Stimulated activated CD4-positive, alpha-beta T cell treated with anti-CD3 and anti-CD28 coated beads, Interleukin-1b, Interleukin-23, amount 100 ng/mL, for 4 hours (primary cell): ENCODE results near the gene IGF2R.

Source experiments
- DNase-seq, 2 donors: peaks; one replicate each; pipeline ENCODE4 v3.0.0-alpha.2; 2020; ENCODE audit warnings: low read depth in 2 of 2

The IGF2R gene

DNA sequence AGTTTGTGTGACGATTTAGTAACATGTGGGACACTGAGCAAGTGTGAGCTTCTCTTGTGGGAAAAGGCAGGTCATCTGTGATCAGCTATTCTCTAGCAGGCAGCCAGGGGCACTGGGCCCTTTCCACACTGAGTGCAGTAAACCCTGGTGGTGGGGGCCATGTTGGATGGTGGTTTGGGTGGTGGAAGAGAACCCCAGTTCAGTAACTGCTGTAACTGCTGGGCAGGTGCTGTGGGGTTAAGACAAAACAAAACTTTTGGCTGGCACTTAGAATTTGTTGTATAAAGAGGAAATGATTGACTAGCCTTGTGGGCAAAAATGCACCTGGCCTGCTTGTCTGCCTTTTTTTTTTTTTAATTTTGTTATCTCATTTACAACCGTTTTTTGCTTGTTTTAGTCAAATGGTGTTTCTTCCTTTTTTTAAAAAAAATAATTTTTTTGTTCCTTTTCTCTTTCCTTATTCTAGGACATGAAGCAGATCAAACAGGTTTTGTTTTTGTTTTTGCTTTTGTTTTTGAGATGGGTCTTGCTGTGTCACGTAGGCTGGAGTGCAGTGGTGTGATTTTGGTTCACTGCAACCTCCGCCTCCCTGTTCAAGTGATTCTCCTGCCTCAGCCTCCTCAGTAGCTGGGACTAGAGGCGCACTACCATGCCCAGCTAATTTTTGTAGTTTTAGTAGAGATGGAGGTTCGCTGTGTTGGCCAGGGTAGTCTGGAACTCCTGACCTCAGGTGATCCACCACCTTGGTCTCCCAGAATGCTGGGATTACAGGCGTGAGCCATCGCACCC is 59.8 kb downstream of the IGF2R start:
- no peak for DNase-seq

GRCh38 chr6:160029525-160029924 is 60.6 kb downstream of the IGF2R start:
- DNase-seq: no peak

DNA sequence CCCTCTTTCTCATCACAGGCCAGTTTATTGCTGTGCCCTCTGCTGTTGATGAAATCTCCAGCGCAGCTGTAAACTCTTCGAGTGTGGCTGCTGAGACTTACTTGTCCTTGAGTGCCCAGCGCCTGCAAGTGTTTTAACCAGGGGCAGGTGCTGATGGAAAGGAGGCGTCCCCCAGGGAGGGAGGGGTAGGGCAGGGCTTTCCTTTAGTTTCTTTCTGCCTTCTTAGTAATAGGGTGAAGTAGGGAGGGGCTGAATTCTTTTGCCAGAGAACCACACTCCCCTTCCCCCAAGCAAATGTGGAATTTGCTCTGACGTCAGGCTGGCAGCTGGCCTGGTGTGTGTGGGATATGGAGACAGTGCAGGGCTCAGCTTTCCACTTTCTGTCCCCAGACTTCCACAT is 61.2 kb downstream of the IGF2R start:
- no peak for DNase-seq

DNA sequence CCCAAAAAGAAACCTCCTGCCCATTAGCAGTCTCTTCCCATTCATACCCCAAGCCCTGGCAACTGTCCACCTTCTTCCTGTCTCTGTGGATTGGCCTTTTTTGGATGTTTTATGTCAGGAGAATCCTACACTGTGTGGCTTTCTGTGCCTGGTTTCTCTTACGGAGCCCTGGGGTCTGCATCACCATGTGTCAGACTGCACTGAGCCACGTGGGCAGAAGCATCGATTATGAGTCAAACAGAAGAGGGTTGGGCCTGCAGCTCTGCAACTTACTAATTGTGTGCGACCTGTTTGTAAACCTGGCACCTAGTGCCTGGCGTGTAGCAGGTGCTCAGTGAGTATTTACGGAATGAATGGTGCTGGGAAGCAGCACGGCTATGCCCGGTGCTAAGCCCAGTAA is 62.6 kb downstream of the IGF2R start:
- no peak for DNase-seq

DNA sequence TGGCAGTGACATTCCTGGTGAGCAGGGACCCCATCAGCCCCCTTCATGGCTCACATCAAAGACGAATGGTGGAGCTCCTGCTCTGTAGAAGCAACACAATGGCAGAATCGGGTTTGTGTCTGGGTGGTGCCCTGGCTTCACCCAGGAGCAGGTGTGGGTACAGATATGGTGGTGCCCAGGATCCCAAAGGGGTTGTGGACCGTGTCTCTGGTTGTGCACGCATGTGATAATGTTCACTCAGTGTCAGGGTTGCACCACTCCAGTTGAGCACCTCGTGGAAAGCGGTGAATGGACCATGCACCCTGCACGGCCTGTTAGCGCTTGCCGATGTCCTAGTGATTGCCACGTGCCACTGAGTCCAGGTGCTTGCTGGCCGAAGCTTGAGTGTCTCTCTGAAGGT is 63.0 kb downstream of the IGF2R start:
- no peak for DNase-seq

DNA sequence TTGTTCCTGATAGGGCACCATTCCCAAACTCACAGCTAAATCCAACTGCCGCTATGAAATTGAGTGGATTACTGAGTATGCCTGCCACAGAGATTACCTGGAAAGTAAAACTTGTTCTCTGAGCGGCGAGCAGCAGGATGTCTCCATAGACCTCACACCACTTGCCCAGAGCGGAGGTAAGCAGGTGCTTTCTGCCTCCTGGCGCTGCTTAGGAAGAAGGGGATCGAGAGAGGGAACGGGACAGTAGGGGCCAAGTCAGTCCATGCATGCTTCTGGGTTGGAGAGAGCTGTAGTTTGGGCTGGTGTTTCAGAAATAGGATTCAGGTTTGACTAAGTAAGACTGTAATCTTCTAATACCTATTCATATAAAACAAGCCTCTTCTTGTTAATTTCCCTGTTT is 63.7 kb downstream of the IGF2R start:
- DNase-seq: no peak

GRCh38 chr6:160034036-160034930 is 65.4 kb downstream of the IGF2R start:
- DNase-seq: no peak

- no peak for DNase-seq
Measured at GRCh38 chr6:160035241-160035640, 66.4 kb downstream of the IGF2R start.

GRCh38 chr6:160035693-160036330 is 66.9 kb downstream of the IGF2R start:
- DNase-seq: no peak

GRCh38 chr6:160036331-160036695 is 67.4 kb downstream of the IGF2R start:
- DNase-seq: no peak

DNA sequence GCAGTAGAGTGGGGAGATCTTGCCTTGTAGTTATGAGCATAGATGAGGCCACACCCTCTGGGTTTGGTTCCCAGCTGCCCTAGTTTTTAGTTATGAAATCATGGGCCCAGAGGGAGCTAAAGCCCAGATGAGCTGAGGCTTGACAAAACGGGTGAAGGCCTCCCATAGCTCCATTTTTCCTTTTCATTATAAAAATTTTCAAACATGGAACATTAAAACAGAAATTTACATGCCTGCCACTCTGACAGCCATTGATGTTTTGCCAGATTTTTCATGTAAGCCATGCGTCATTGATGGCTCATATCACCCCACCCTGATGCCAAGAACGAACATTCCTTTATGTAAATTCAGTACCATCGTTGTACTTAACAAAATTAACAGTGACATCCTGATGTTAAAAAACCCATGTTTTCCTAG is 67.9 kb downstream of the IGF2R start:
- no peak for DNase-seq

DNA sequence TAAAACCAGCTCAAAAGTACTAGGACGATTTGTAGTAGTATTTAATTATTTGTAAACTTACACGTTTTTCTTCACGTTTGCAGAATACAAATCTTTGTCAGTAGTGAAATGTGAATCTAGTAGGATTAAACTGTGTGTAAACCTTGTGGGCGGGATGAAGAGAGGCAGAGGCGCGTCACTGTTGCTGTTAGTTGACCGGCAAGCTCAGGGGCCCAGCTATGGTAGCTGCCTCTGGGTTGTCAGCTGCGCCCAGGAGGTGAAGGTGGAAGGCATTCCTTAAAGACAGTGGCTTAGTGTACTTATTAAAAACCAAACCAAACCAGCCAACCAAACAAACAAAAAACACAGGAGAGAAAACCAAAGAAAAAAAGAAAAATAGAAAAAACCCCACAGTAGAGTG is 69.6 kb downstream of the IGF2R start:
- no peak for DNase-seq

DNA sequence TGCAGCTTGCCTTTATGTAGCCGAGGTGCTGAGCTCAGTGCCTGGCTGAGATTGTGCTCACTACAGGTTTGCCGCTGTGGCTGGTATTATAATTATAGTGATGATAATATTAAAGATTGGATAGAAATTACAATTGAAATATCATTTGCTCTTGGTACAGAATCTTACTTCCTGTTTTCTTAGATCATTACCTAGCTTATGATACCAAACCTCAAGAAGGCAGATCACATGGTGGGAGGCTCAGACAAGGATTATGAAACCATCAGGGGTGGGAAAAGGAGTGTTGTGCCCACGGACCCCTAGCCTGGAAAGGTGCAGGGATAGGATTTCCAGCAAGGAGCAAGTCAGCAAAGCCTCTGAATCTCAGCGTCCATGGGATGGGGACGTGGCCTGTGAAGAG is 70.6 kb downstream of the IGF2R start:
- DNase-seq: no peak

DNA sequence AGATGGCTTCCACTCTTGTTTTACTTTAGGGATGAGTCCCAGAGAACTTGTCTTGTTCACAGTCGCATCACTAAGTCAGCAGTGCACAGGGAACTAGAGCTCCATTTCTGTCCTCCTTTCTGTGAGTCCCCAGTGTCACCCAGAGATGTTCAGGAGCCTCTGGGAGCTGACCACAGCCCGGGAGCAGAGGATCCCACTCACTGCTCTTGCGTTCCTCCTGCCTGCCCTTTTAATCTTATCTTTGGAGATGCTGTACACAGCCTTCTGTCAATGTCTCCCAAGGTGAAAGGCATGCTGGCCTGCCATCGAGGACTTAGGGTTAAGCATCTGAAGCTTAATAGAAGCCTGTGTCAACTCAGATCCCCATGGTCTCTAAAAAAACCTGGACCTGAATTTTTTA is 71.2 kb downstream of the IGF2R start:
- DNase-seq: no peak

- no peak for DNase-seq
Measured at GRCh38 chr6:160040527-160041264, 71.8 kb downstream of the IGF2R start.

- no peak for DNase-seq
Measured at GRCh38 chr6:160041608-160042007, 72.7 kb downstream of the IGF2R start.

DNA sequence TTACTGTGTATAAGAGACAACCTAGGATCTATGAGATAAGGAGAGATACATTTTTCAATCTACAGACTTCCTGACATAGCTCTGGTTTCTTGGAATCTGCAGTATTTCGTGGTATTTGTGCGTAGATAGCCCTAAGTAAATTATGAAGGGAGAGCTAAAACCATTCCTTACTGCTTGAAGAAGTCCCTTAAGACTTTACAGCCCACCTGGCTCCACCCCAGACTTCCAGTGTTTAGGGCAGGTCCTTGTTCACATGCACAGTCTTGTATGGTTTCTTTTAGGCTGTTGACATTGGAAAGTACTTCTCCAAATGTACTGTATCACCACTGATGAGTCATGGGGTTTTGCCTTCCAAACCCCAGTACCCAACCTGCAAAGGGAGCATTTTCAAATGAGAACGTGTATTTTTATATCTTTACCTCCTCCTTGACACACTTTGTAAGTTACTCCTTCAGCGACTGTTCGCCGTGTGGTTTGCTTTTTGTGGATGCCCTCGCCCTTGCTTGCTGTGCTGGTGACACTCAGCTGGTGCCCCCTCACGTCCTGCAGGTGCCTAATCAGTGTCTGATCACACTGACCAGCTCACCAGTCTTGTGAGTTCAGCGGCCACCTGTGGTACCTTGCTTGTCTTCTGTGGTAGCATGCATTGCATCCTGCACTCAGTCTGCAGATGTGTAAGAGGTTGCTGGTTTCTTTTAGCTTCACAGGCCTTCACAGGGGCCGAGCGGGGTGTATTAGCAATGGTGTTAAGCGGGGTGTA is 73.3 kb downstream of the IGF2R start:
- DNase-seq: no peak

GRCh38 chr6:160042788-160043301 is 74.0 kb downstream of the IGF2R start:
- DNase-seq: no peak

DNA sequence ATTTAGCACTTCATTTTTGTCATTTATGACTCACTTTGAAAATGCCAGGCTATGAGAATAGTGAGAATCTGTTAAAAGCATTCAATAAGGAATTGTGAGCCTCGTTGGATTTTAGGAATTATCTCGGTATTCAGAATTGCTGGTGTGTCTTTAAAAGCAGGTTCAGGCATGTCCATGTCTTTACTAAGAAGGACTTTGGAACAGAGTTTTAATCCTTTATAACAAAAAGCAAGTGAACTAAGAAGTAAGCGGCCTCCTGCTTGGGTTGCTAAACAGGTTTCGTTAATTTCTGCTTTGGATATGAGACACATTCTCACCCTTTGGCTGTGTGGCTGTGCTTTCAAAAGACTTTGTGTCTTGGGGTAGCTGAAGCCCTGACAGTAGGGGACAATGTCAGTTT is 74.9 kb downstream of the IGF2R start:
- no peak for DNase-seq

- no peak for DNase-seq
Measured at GRCh38 chr6:160044687-160045086, 75.8 kb downstream of the IGF2R start.

DNA sequence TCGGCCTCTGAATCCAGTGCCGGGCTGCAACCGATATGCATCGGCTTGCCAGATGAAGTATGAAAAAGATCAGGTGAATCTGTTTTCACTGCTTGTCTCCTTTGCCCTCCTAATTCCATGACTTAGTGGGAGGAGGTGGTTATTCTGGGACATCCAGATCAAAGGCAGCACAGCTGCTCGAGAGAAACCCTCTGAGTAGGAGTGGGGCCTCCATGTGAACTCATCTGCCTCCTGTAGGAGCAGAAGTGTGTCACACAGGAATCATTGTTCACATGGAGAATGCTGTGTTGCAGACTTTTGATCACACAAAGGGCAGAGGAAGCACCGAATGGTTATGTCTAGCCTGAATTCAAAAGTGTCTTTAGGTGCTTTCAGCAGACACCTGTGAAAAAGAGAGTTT is 79.6 kb downstream of the IGF2R start:
- no peak for DNase-seq
